K562 (cell line): ENCODE data around the gene LGSN. TPM values are rescaled to one million over a fixed set of nuclear protein-coding genes. Genes with fewer than 3 reads are reported as not detected.

Experiments
- ATAC-seq: fragments of 200-7000 bp; cut with Tn5 transposase; 3 replicates; pipeline ENCODE4 v1.9.1; 2020; ENCODE audit warnings: moderate library complexity
- Bru-seq: library from RNA; stranded (reverse); fragments of 400-500 nt; gene quantifications from one replicate; lab custom pipeline; 2021; lab: Mats Ljungman, UMichigan
- BruChase-seq, 2 experiments: library from RNA; stranded (reverse); fragments of 400-500 nt; gene quantifications; one replicate each; lab custom pipeline; 2021; lab: Mats Ljungman, UMichigan
- BruUV-seq: library from RNA; stranded (reverse); fragments of 400-500 nt; replicated peaks from 2 replicates; lab custom pipeline; 2021; lab: Mats Ljungman, UMichigan
- CTCF ChIA-PET: fragments of 300-600 bp; formaldehyde crosslinking; extraction: SDS; loops from one replicate; lab custom pipeline; 2021; ENCODE audit warnings: low intra/inter-chr PET ratio; lab: Yijun Ruan, JAX
- POLR2A ChIA-PET: fragments of 300-600, 350-650 bp; sonication (Branson Sonifier 250); formaldehyde crosslinking; extraction: SDS; loops from one replicate; lab custom pipeline; 2021; ENCODE audit warnings: antibody characterized with exemption, inconsistent platforms; lab: Yijun Ruan, JAX
- DNase-seq, 4 experiments: peaks; one replicate each; pipeline versions ENCODE4 v3.0.0 to v3.0.0-alpha.2; 2011 to 2018; ENCODE audit warnings: low spot score in 3 of 4, mixed read lengths in 3 of 4; ENCODE audit errors: extremely low read depth in 1 of 4
- FAIRE-seq: peaks from 2 replicates; lab custom pipeline; 2011; peaks lifted over from hg19 to GRCh38; lab: Jason Lieb, UNC
- H2AFZ ChIP-seq: 2 replicates; pipeline ENCODE4 v1.6.0; 2011; ENCODE audit warnings: low read depth, low read length, control low read depth, inconsistent platforms
- H3K27ac ChIP-seq: fragments of 200-600 bp; 3 replicates; pipeline ENCODE4 v1.8.0; 2011; ENCODE audit warnings: low read depth, mild to moderate bottlenecking, control low read depth, inconsistent platforms, low read length, moderate library complexity, mixed read lengths; ENCODE audit errors: extremely low read depth
- H3K27me3 ChIP-seq, 2 experiments: fragments of 300-600 bp in 1 of 2; 2 replicates in 1 of 2; 3 replicates in 1 of 2; pipeline versions ENCODE4 v1.6.0 to v1.8.0; 2011; ENCODE audit warnings: inconsistent platforms in 2 of 2, low read length in 2 of 2, mild to moderate bottlenecking in 1 of 2, mixed read lengths in 1 of 2, moderate library complexity in 1 of 2; ENCODE audit not compliant: control insufficient read depth in 2 of 2, insufficient read depth in 2 of 2
- H3K36me3 ChIP-seq: fragments of 300-600 bp; 3 replicates; pipeline ENCODE4 v1.8.0; 2011; ENCODE audit warnings: mild to moderate bottlenecking, low read length, inconsistent platforms; ENCODE audit not compliant: control insufficient read depth, insufficient read depth
- H3K4me1 ChIP-seq, 2 experiments: fragments of 200-600 bp in 1 of 2; replicated peaks in 1 of 2; 2 replicates in 1 of 2; 3 replicates in 1 of 2; pipeline versions ENCODE4 v1.5.1 to v1.8.0; 2011; ENCODE audit warnings: inconsistent platforms in 2 of 2, low read length in 2 of 2, mild to moderate bottlenecking in 1 of 2, mixed read lengths in 1 of 2, moderate library complexity in 1 of 2; ENCODE audit not compliant: control insufficient read depth in 2 of 2, insufficient read depth in 2 of 2
- H3K4me2 ChIP-seq: 2 replicates; pipeline ENCODE4 v1.6.1; 2011; ENCODE audit warnings: low read length, control low read depth, inconsistent platforms, mixed read lengths; ENCODE audit not compliant: insufficient read depth
- H3K4me3 ChIP-seq: fragments of 200-600 bp; sonication (generic), shearing (Covaris generic); 2 replicates; pipeline ENCODE4 v1.5.1; 2016; ENCODE audit warnings: control low read depth, inconsistent platforms
- H3K79me2 ChIP-seq: fragments of 200-600 bp; 3 replicates; pipeline ENCODE4 v1.8.0; 2011; ENCODE audit warnings: low read length, inconsistent platforms; ENCODE audit not compliant: control insufficient read depth, insufficient read depth
- H3K9ac ChIP-seq, 2 experiments: 2 replicates each; pipeline versions ENCODE4 v1.6.0 to v1.6.1; 2011; ENCODE audit warnings: low read depth in 2 of 2, low read length in 2 of 2, control low read depth in 1 of 2, inconsistent platforms in 1 of 2, mild to moderate bottlenecking in 1 of 2, mixed read lengths in 1 of 2; ENCODE audit not compliant: insufficient read depth in 1 of 2
- H3K9me1 ChIP-seq: one replicate; pipeline ENCODE4 v1.6.0; 2011; ENCODE audit warnings: inconsistent platforms, mild to moderate bottlenecking, low read length, moderate library complexity; ENCODE audit not compliant: control insufficient read depth, insufficient read depth
- H3K9me3 ChIP-seq: replicated peaks from 2 replicates; pipeline ENCODE4 v1.5.1; 2011; ENCODE audit warnings: low read depth, low read length, inconsistent platforms; ENCODE audit not compliant: control insufficient read depth, insufficient read depth
- H4K20me1 ChIP-seq: replicated peaks from 2 replicates; pipeline ENCODE4 v1.6.1; 2011; ENCODE audit warnings: low read length, inconsistent platforms, mixed read lengths; ENCODE audit not compliant: control insufficient read depth, insufficient read depth
- BDP1 ChIP-seq: IDR thresholded peaks from 3 replicates; pipeline ENCODE4 v1.6.1; 2011; ENCODE audit not compliant: insufficient read length, insufficient read depth
- ETS1 ChIP-seq: conservative IDR thresholded peaks from 2 replicates; pipeline ENCODE4 v1.6.1; 2011; ENCODE audit warnings: low read depth, mild to moderate bottlenecking, low read length; ENCODE audit not compliant: control insufficient read depth
- FOSL1 ChIP-seq: fragments of 200-800 bp; sonication (Bioruptor generic); conservative IDR thresholded peaks from 2 replicates; pipeline ENCODE4 v1.6.1; 2016; ENCODE audit warnings: missing genetic modification characterization, missing compliant biosample characterization
- MCM3 ChIP-seq: fragments of 450-650 bp; IDR thresholded peaks from 2 replicates; pipeline ENCODE4 v1.6.1; 2016
- MCM5 ChIP-seq: fragments of 450-650 bp; IDR thresholded peaks from 2 replicates; pipeline ENCODE4 v1.6.1; 2016; ENCODE audit warnings: low read depth
- SMAD1 ChIP-seq: fragments of 150-350 bp; IDR thresholded peaks from 2 replicates; pipeline ENCODE4 v1.6.1; 2014; ENCODE audit warnings: low read length, low read depth; ENCODE audit not compliant: partially characterized antibody
- SREBF1 ChIP-seq: fragments of 150-350 bp; IDR thresholded peaks from 2 replicates; pipeline ENCODE4 v1.6.1; 2014; ENCODE audit warnings: antibody characterized with exemption, low read depth, low read length, borderline replicate concordance
- STAT5B ChIP-seq: fragments of 250-450 bp; sonication (Bioruptor Pico); IDR thresholded peaks from 2 replicates; pipeline ENCODE4 v1.8.0; 2021; ENCODE audit warnings: mild to moderate bottlenecking, inconsistent platforms
- TRIM25 ChIP-seq: fragments of 450-650 bp; IDR thresholded peaks from 2 replicates; pipeline ENCODE4 v1.7.0; 2016; ENCODE audit warnings: borderline replicate concordance
- WGBS: fragments of 100-300 bp; shearing (Covaris generic); methylation state at CpG from one replicate; pipeline ENCODE4 v1.1.6; 2016; ENCODE audit warnings: low coverage, mixed read lengths; ENCODE audit not compliant: insufficient coverage; ENCODE audit errors: missing lambda C conversion rate; 5-methylcytosine and 5-hydroxymethylcytosine counted together
- in situ Hi-C: fragments of 300-500 bp; cut with MboI; formaldehyde crosslinking; loops from 4 replicates; pipeline ENCODE4 v1.15.0; 2018; ENCODE audit warnings: inconsistent platforms, mixed read lengths
- intact Hi-C: fragments of 100-400 bp; cut with micrococcal nuclease; formaldehyde crosslinking; loops from 2 replicates; pipeline ENCODE4 v1.14.2; 2022
- long read RNA-seq, 3 experiments: library from polyadenylated mRNA in 2 of 3; library from RNA in 1 of 3; unstranded in 2 of 3; stranded (forward) in 1 of 3; transcript quantifications; one replicate each; pipeline ENCODE4 v2.0.0, GENCODE V29; 2019 to 2022
- polyA minus RNA-seq, 3 experiments: library from RNA; depleted of rRNA, polyadenylated mRNA; stranded (reverse); fragments of >200 nt; gene quantifications; 2 replicates each; pipeline ENCODE4 v1.2.3, GENCODE V29; 2011
- polyA plus RNA-seq, 8 experiments: library from polyadenylated mRNA; depleted of rRNA in 4 of 8; stranded (reverse) in 5 of 8; unstranded in 3 of 8; fragments of >200 nt; fragmentation: Nextera tagmentation in 2 of 8; fragmentation: Illumina TruSeq in 1 of 8; extraction: Ambion mirVana in 2 of 8; extraction: Trizol in 1 of 8; gene quantifications; 2 replicates each; pipeline versions ENCODE4 v1.2.1 to v1.2.3, GENCODE V29; 2011 to 2014; ENCODE audit warnings: inconsistent platforms in 1 of 8, missing spikeins in 1 of 8
- total RNA-seq, 7 experiments: library from RNA; depleted of rRNA in 6 of 7; stranded (reverse); fragments of >200 nt in 6 of 7; fragmentation: Illumina TruSeq in 2 of 7; extraction: Trizol in 2 of 7; gene quantifications; 2 replicates each; pipeline versions ENCODE4 v1.2.1 to v1.2.3, GENCODE V29; 2011 to 2021; ENCODE audit warnings: low replicate concordance in 1 of 7

LGSN gene
- not detected in 2 replicates for total RNA-seq (2011; cell fraction: chromatin; rRNA removed; ENCODE audit: low replicate concordance)
- total RNA-seq (2011; cell fraction: nucleolus; rRNA removed) = not detected in 2 replicates
- not detected in 2 replicates for total RNA-seq (2011; cell fraction: nucleoplasm; rRNA removed)
- total RNA-seq (2014; rRNA removed) = not detected in 2 replicates
- not detected in 2 replicates for total RNA-seq (2014; rRNA removed; fragmentation: Illumina TruSeq; extraction: Trizol)
- total RNA-seq (2015; rRNA removed; fragmentation: Illumina TruSeq; extraction: Trizol) = not detected in 2 replicates
- not detected in 2 replicates for total RNA-seq (2021)
- polyA plus RNA-seq (2011; rRNA removed) = not detected in 2 replicates
- not detected in 2 replicates for polyA plus RNA-seq (2011; cell fraction: cytosol; rRNA removed)
- polyA plus RNA-seq (2011; cell fraction: nucleus; rRNA removed) = not detected in 2 replicates
- polyA plus RNA-seq (2012) = 0.03 and 0.11 TPM in 2 replicates
- not detected in 2 replicates for polyA plus RNA-seq (2014; fragmentation: Illumina TruSeq; extraction: Trizol)
- polyA plus RNA-seq (2014; fragmentation: Nextera tagmentation; extraction: Ambion mirVana) = under 1 TPM in 1 of 2 experiments, not detected in 1; 0.01 TPM
- not detected in 2 replicates for polyA plus RNA-seq (2014; rRNA removed)
- not detected in 2 replicates for polyA minus RNA-seq (2011; rRNA and poly(A)+ RNA removed)
- polyA minus RNA-seq (2011; cell fraction: cytosol; rRNA and poly(A)+ RNA removed) = not detected in 2 replicates
- polyA minus RNA-seq (2011; cell fraction: nucleus; rRNA and poly(A)+ RNA removed) = not detected in 2 replicates
- not detected for Bru-seq, nascent RNA
- percentile 10 among the genes with signal in this experiment for BruChase-seq, experiment 1, labeled RNA remaining after a 2-hour chase
- percentile 4 among the genes with signal in this experiment for BruChase-seq, experiment 2, labeled RNA remaining after a 6-hour chase
- long read RNA-seq, experiment 1 = 0 reads
- long read RNA-seq, experiment 2 = 0 reads
- long read RNA-seq, experiment 3 = 0 reads

- intact Hi-C loops = no loop called here
- no peaks in the 10 kb centered on the region for H3K4me1 ChIP-seq
- no peak for ATAC-seq
- no peaks in the 10 kb centered on the region for H3K36me3 ChIP-seq
- POLR2A ChIA-PET = interaction anchor here (0.6 kb wide), 1 partner anchor 284 kb away, joined by 3 read pairs; no protein-coding TSS in a partner anchor
- BruUV-seq = no TSS peak
- H2AFZ ChIP-seq = no peak within 1 kb of the TSS
- no peak within 1 kb of the TSS for H3K9ac ChIP-seq
- DNase-seq = no peak
- no peak within 1 kb of the TSS for H3K27ac ChIP-seq
- H3K9me3 ChIP-seq = no peaks in the 10 kb centered on the region
- 5% methylated on average over 4 of the region's 4 CpGs for WGBS
- CTCF ChIA-PET = no interaction called here
- H3K4me3 ChIP-seq = no peak within 1 kb of the TSS
- H4K20me1 ChIP-seq = no peaks in the 10 kb centered on the region
- no peaks in the 10 kb centered on the region for H3K27me3 ChIP-seq
- no peak within 1 kb of the TSS for H3K4me2 ChIP-seq
- H3K9me1 ChIP-seq = no peaks in the 10 kb centered on the region
- no peak for FAIRE-seq
- TF ChIP-seq MCM3 = no peak
- no peak for TF ChIP-seq ETS1
- TF ChIP-seq TRIM25 = no peak
- TF ChIP-seq STAT5B = no peak
- TF ChIP-seq SREBF1 = no peak
- TF ChIP-seq MCM5 = no peak
- TF ChIP-seq FOSL1 (tag) = no peak
- no peak for TF ChIP-seq SMAD1
- TF ChIP-seq BDP1 = no peak
- in situ Hi-C loops = no loop called here
- no peaks in the 10 kb centered on the region for H3K79me2 ChIP-seq
These were observed at the start of gene LGSN for GRCh38 chr6:63319939-63320338. Gene LGSN, minus strand, starts transcription at chr6:63319983. Its CDS starts 40 bp downstream, at chr6:63319943.
